OCI-LY1 (cell line): ENCODE data around the gene DLEC1.

Experiments
- H2AFZ ChIP-seq: fragments of 200-600 bp; sonication (generic), shearing (Covaris generic); 2 replicates; pipeline ENCODE4 v1.6.0; 2014; ENCODE audit warnings: antibody characterized with exemption, mild to moderate bottlenecking, low read length
- H3F3A ChIP-seq: fragments of 200-600 bp; sonication (generic), shearing (Covaris generic); 2 replicates; pipeline ENCODE4 v1.6.0; 2014; ENCODE audit warnings: mild to moderate bottlenecking, antibody characterized with exemption, low read length, moderate library complexity; ENCODE audit not compliant: insufficient read depth
- H3K27ac ChIP-seq: fragments of 200-600 bp; sonication (generic); 2 replicates; pipeline ENCODE4 v1.5.1; 2014; ENCODE audit warnings: low read length, mixed run types, mild to moderate bottlenecking, low read depth; ENCODE audit not compliant: poor library complexity, severe bottlenecking
- H3K27me3 ChIP-seq: fragments of 200-600 bp; sonication (generic); 2 replicates; pipeline ENCODE4 v1.6.0; 2014; ENCODE audit warnings: antibody characterized with exemption, mild to moderate bottlenecking, low read length, moderate library complexity; ENCODE audit not compliant: insufficient read depth
- H3K36me3 ChIP-seq: fragments of 200-600 bp; sonication (generic); 2 replicates; pipeline ENCODE4 v1.6.1; 2014; ENCODE audit warnings: mild to moderate bottlenecking, antibody characterized with exemption, low read length, moderate library complexity, mixed read lengths; ENCODE audit not compliant: insufficient read depth
- H3K4me1 ChIP-seq: fragments of 200-600 bp; sonication (generic); 2 replicates; pipeline ENCODE4 v1.5.1; 2014; ENCODE audit warnings: mild to moderate bottlenecking, low read length, moderate library complexity; ENCODE audit not compliant: insufficient read depth, severe bottlenecking
- H3K4me2 ChIP-seq: fragments of 200-600 bp; sonication (generic), shearing (Covaris generic); 2 replicates; pipeline ENCODE4 v1.6.1; 2014; ENCODE audit warnings: low read length
- H3K4me3 ChIP-seq: fragments of 200-600 bp; sonication (generic); 2 replicates; pipeline ENCODE4 v1.5.1; 2014; ENCODE audit warnings: low read length, low read depth, mild to moderate bottlenecking, mixed read lengths; ENCODE audit not compliant: poor library complexity, severe bottlenecking
- H3K79me2 ChIP-seq: fragments of 200-600 bp; shearing (Covaris generic); 2 replicates; pipeline ENCODE4 v1.6.1; 2016; ENCODE audit warnings: mixed run types, low read length, mixed read lengths; ENCODE audit not compliant: insufficient read depth
- H3K9ac ChIP-seq: fragments of 200-600 bp; sonication (generic), shearing (Covaris generic); 2 replicates; pipeline ENCODE4 v1.6.1; 2014; ENCODE audit warnings: mild to moderate bottlenecking, low read length, mixed read lengths
- H3K9me2 ChIP-seq: fragments of 200-600 bp; sonication (generic), shearing (Covaris generic); 2 replicates; pipeline ENCODE4 v1.6.1; 2014; ENCODE audit warnings: low read depth, mild to moderate bottlenecking, low read length, mixed read lengths
- H3K9me3 ChIP-seq: fragments of 200-600 bp; shearing (Covaris generic); 2 replicates; pipeline ENCODE4 v1.6.1; 2014; ENCODE audit warnings: low read length, mixed read lengths
- H4K20me1 ChIP-seq: fragments of 200-600 bp; sonication (generic), shearing (Covaris generic); 2 replicates; pipeline ENCODE4 v1.6.0; 2016; ENCODE audit warnings: mild to moderate bottlenecking, low read length; ENCODE audit not compliant: insufficient read depth
- CTCF ChIP-seq: fragments of 200-600 bp; sonication (generic), shearing (Covaris generic); IDR thresholded peaks from 2 replicates; pipeline ENCODE4 v1.5.1; 2017; ENCODE audit warnings: mild to moderate bottlenecking, antibody characterized with exemption, low read length, moderate library complexity, mixed read lengths
- EZH2 ChIP-seq: fragments of 200-600 bp; sonication (generic), shearing (Covaris generic); IDR thresholded peaks from 2 replicates; pipeline ENCODE4 v1.8.0; 2017; ENCODE audit warnings: borderline replicate concordance, mixed run types, mild to moderate bottlenecking, antibody characterized with exemption, low read length, moderate library complexity, mixed read lengths

Gene DLEC1

GRCh38 chr3:38040401-38040800 is 1.4 kb downstream of the DLEC1 start:
- Histone ChIP-seq H4K20me1 (no peaks in the 10 kb centered on the region), H3F3A (no peaks in the 10 kb centered on the region), H3K4me3 (peak overlapping the region; percentile 60), H3K27me3 (no peaks in the 10 kb centered on the region), H3K27ac (no peak overlapping the region), H3K4me1 (peaks cover 19% of the 10 kb centered on the region), H2AFZ (no peak overlapping the region), H3K9me3 (no peaks in the 10 kb centered on the region), H3K4me2 (peak overlapping the region; percentile 70; the same call in 1 of the 2 replicates), H3K79me2 (no peaks in the 10 kb centered on the region), H3K36me3 (no peaks in the 10 kb centered on the region), H3K9me2 (no peaks in the 10 kb centered on the region), H3K9ac (no peak overlapping the region)
- TF ChIP-seq EZH2 (no peak), CTCF (no peak)

GRCh38 chr3:38043486-38043885 is 4.5 kb downstream of the DLEC1 start:
- no peaks in the 10 kb centered on the region for H3K79me2 ChIP-seq
- no peak overlapping the region for H3K9ac ChIP-seq
- no peaks in the 10 kb centered on the region for H3K36me3 ChIP-seq
- H3F3A ChIP-seq: no peaks in the 10 kb centered on the region
- 0 out of 2 replicates have a peak, but pooled peaks cover 3% of the 10 kb centered on the region for H3K27me3 ChIP-seq
- H3K4me2 ChIP-seq: no peak overlapping the region
- no peaks in the 10 kb centered on the region for H4K20me1 ChIP-seq
- no peak for TF ChIP-seq EZH2
- TF ChIP-seq CTCF: no peak
- no peaks in the 10 kb centered on the region for H3K9me2 ChIP-seq
- H3K27ac ChIP-seq: no peak overlapping the region
- no peak overlapping the region for H2AFZ ChIP-seq
- H3K4me3 ChIP-seq: no peak overlapping the region
- H3K9me3 ChIP-seq: no peaks in the 10 kb centered on the region
- H3K4me1 ChIP-seq: peaks cover 17% of the 10 kb centered on the region

GRCh38 chr3:38046027-38046426 is 7.0 kb downstream of the DLEC1 start:
- no peak overlapping the region for H3K4me2 ChIP-seq
- H3K9me2 ChIP-seq: no peaks in the 10 kb centered on the region
- no peaks in the 10 kb centered on the region for H3K79me2 ChIP-seq
- no peaks in the 10 kb centered on the region for H3K9me3 ChIP-seq
- H3K27ac ChIP-seq: no peak overlapping the region
- no peak overlapping the region for H2AFZ ChIP-seq
- H3F3A ChIP-seq: no peaks in the 10 kb centered on the region
- TF ChIP-seq CTCF (no peak), EZH2 (no peak)
- H3K9ac ChIP-seq: no peak overlapping the region
- H3K27me3 ChIP-seq: 0 out of 2 replicates have a peak, but pooled peaks cover 3% of the 10 kb centered on the region
- no peaks in the 10 kb centered on the region for H3K4me1 ChIP-seq
- no peaks in the 10 kb centered on the region for H3K36me3 ChIP-seq
- H4K20me1 ChIP-seq: no peaks in the 10 kb centered on the region
- H3K4me3 ChIP-seq: no peak overlapping the region
